NCI-H774 (cell line): ENCODE data around the gene CPA3.
A peak's percentile ranks its signal among the peaks of the same experiment; 100 is the strongest.

Source experiments
- DNase-seq: peaks from one replicate; lab custom pipeline; 2025; lab: John Stamatoyannopoulos, UW

CPA3 gene

DNA sequence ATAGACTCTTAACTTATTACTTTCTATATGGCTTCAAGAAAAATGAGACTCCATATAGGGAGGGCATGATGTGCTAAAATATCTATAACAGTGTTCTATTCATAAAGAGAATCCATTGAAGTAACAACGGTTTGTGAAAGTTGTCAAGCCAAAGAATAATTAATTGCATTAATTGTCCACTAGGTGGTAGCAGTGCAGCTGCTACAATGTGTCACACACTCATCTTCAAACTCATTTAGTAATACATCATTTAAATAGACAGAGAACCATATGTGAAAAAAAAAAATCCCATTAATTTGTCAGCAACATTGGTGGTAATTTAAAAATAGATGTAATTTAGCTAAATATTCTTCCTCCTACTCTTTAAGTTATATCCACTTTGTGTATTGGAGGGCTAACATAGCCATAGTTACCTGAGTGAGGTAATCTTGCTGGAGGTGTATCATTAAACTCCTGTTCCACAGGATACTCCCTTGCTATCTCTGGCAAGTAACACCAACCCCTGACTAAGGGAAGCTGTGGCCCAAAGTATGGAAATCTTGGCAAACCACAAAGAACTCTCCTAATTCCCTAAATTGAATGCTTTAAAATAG is 3.7 kb upstream of the CPA3 start:
- DNase-seq: peak; percentile 52

DNA sequence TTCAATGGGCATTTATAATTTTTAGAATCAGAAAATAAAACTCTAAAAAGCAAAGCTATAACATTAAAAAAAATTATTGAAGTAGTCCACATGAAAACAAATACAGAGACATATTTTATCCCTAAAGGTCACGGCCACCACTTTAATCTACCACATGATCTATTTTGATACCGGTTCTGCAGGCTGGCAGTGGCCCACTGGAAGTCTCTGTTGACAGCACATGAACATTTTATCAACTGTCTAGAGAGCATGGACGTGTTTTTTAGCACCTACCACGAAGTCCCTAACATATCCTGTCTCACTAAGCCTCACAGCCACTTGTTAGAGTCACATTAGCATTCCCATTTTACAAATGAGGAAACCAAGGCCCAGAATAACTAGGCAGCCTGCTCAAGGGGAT is 1.8 kb upstream of the CPA3 start:
- no peak for DNase-seq

DNA sequence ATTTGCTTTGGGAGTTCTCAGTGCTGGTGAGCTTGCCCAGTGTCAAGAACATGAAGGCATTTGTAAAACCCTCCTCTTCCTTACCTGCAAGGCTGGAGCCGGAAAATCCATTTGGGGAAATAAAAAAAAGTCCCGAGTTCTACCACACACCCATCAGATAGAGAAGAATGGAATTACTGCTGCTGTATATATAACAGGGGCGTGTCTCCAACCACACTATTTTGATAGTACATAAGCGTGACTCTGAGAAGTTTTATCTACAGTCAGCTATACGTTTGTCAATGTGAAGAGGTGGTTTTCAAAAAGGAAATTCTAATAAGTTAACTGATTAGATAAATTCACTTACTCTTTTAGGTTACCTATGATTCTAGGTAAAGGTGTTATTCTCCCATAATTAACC is 1.3 kb upstream of the CPA3 start:
- no peak for DNase-seq

DNA sequence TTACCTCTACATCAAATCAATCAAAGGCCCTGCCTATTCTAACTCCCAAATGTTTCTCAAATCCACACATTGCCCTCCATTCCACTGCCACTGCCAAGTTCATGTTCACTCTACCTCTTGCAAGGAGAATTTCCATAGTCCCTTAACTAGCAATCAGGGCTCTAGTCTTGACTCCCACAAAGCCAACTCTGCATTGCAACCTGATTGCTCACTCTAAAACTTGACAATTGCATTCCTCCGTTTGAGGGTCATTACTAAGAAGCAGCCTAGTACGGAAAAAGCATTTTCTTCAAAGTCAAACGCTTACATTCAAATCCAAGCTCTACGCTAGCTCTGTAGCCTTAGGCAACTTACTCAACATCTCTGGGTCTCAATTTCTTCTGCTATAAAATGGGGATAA is 1.2 kb downstream of the CPA3 start:
- DNase-seq: no peak

DNA sequence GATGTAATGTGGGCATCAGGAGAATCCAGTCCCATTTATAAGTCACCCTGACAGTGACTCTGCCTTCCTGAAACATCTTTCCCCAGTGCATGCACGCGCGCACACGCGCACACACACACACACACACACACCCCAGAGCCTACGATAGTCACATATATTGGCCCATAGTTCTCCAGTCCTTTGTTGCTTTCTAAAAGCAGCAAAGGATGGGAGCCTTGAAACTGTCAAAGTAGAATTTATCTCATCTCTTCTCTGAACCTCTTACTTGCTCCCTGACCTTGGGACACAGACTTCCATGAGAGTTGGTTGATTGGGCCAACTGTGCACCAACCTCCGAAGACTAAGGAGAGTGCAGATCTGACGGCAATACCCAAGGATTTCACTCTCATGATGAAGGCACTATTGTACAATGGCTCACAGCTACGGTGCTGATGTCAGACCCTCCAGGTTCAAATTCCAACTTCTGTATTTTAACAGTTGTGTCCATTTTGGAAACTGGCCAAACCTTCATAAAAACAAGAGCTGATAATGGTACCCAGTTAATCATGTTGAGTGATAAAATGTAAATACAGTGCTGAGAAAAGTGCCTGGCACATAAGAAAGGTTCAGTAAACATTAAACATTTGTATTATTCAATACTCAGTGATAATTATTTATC is 8.3 kb downstream of the CPA3 start:
- DNase-seq: peak; percentile 93

DNA sequence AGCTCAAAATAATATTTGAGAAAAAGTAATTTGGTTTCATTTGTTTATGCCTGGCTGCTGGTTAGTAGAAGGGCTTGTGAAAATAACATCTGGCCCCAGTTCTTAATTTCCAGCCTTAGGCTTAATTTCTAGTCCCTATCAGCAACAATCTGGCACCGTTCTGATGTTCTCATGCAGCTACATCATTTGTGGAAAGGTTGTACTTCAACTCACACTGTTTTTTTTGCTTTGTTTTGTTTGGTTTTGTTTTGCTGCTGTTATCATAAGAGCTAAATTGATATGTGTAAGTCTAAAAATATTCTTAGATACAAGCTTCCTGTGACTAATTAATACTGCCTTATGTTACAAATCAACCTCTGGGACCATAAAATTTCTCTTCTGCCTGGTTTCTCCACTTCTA is 8.9 kb downstream of the CPA3 start:
- DNase-seq: peak; percentile 77

DNA sequence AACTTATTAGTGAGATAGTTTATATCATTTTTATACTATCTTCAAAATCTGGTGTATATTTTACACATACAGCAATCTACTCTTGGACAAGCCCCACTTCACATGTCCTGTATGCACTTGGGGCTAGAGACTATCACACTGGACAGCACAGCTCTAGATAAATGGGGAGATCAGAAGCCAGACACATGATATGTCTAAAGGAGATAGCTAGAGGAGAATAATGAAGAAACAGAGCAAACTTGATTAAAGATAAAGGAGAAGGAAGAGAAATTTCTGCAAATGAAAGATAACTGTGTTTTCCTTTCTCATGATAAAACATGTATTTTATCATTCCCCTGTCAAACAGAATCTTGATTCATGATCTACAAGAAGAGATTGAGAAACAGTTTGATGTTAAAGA is 13.0 kb downstream of the CPA3 start:
- DNase-seq: no peak

DNA sequence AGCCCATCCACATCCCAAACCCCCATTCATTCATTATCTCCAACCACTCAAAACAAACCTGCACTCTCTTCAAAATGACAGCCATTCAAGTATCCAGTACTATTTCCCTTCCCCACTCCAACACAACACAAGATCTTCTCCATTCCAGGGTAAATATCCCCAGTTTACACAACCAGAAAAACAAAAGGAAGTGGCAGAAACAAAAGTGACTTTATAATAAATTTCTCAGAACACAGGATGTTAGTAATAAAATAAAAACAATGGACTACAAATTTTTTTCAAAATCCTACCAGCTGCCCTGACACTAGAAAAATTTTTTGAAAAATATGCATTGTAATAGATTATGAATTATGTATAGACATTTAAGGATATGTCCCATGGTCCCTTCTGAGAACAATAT is 14.2 kb downstream of the CPA3 start:
- no peak for DNase-seq

DNA sequence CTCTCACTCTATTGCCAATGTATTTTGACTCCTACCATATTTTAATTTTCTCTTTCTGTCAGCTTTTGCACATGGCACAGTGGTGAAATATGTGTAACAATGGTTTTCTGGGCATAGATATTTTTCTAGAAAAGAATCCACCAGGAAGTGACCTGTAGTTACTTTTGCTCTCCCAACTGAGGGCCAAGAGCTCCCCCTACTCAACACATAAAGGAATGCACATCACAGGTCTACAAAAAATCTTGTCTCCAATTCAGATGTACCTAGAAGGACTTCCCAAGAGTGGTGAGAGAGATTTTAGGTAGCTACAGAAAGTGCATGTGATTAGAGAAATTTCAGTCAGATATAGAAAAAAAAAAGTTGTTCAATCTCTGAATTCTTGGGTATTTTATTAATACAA is 15.6 kb downstream of the CPA3 start:
- no peak for DNase-seq

DNA sequence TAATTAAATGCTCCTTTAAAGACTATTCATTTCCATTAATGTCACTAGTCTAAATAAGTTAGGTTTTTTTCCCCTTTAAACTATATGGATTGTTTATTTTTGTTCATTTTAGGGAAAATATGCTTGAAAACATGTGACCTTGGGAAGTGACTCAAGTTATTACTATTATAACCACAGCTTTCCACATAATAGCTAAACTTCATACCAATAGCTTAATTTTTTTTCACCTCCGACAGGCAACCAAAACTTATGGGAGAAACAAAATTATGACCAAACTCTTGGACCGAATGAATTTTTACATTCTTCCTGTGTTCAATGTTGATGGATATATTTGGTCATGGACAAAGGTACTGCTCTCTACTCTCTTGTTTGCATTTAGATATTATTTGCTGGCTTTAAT is 16.2 kb downstream of the CPA3 start:
- no peak for DNase-seq

DNA sequence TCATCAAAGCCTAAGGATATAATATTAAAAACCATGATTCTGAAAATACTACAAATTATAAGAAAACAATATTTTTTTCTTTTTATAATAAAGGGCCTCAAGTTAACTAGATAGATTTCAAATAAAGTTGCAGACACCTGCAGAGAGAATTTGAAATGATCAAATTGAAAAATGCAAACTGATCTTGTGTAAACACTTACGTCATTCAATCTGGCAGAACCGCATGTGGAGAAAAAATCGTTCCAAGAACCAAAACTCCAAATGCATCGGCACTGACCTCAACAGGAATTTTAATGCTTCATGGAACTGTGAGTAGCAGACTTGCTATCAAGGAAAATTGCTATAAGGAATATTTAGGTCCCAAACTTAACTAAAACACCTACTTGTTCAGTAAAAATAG is 17.2 kb downstream of the CPA3 start:
- peak; percentile 20 for DNase-seq

DNA sequence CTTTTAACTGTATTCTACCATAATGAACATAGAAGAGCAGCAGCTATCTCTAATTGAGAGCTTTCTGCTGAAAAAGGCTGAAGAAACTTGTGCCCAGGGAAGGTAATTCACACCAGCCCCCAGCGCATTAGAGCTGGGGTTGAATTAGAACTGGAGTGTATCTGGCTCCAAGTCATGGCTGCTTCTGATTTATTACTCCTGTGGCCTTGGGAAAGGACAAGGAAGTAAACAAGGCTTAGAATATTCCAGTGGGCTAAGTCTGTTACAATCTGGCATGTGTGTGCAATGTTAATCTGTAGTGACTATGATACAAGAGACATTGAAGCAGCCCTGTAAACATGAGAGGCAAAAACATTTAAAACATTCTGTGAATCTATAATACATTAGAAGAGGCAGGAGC is 18.1 kb downstream of the CPA3 start:
- no peak for DNase-seq

DNA sequence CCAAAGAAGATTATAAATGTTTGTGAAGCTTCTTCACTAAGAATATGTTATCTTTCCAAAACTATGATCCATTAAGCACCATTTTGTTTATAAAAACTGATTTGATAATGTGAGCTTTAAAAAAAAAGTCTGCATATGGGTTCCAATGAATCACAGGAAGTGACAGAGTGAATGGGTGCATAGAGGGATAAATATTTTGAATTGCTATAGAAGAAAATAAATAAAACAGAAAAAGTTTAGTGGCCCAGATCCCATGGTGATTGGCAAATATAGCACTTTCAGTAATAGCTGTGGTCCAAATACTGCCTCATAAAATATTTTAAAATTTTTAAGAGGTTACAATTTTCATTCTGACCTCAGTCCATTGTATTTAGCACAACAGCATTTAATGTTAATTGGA is 19.2 kb downstream of the CPA3 start:
- DNase-seq: no peak

DNA sequence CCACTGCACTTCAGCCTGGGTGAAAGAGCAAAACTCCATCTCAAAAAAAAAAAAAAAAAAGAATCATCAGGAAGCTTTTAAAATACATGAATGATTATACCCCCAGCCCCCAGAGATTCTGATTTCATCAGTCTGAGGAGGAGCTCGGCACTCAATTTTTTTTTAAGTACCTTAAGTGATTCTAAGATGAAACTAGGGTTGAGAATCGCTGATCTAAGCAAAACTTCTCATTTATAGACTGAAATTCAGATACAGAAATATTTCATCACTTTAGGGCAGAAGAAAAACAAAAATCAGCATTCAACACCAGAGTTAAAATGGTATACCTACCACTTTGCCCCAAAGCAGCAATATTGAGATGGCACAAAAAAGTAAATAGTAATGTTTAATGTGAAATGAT is 24.7 kb downstream of the CPA3 start:
- DNase-seq: no peak

DNA sequence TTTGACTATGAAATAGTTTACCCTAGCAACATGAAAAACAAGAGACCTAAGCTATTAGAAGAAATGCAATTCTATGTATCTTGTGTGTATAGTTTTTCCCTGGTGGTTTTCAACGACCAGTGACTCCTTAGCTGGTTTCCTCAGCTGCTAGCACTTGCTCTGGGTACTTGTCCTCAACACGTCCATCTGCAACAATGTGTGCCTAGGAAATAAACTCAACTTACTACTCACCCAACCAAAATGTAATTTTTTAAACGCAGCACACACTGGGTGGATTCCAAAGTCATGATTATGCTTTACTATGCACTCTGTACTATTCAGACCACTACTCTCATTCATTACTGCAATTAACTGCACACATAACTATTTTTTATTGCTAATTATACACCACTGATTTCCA is 31.0 kb downstream of the CPA3 start:
- DNase-seq: no peak

DNA sequence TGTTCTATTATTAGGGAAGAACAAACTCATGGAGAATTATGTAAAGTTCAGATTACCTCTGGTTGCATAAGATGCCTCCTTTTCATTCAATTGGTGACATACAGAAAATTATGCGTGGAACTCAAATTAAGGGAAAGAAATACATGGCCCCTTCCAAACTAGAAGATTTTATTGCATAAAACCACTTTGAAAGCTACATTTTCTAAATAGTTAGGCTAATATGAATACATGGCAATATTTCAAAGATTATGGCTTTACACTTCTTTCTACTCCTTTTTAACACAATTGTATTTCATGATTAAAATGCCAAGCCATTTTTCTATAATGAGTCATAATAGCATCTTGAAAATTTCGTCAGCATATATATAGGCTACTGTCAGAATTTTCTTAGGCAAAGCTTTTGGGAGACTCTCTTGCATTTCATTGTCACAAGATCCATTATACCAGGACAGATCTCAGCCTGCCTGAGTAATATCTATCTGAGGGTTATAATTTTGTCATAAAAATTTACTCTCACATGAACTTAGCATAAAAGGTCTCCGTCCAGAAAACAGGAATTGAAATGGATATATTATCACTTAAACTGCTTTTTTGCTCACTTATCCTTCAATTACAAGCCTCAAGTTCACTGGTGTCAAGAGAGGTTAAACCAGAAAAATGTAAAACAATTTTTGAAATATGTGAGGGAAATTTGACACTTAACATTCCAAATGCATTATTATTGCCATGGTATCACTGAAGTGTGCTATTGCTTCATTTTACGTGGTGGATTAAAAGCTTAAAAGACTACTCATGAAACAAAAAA is 37.1 kb downstream of the CPA3 start:
- DNase-seq: no peak

DNA sequence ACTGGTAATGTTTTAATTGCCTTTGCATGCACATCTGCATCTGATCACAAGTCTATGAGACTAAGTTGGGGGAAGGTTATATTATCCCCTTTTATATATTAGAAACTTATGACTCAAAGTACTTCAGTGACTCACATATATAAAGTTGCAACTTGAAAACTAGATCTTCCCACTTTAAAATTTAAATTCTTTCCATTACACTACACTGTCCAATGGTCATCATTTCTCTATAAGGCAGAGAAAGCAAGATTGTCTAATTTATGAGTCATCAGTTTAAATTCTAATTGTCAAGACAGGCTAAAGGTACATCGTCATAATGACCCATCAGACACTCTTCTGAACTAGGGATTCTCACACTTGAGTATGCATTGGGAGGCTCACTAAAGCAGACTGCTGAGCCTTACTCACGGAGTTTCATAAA is 37.9 kb downstream of the CPA3 start:
- DNase-seq: no peak

DNA sequence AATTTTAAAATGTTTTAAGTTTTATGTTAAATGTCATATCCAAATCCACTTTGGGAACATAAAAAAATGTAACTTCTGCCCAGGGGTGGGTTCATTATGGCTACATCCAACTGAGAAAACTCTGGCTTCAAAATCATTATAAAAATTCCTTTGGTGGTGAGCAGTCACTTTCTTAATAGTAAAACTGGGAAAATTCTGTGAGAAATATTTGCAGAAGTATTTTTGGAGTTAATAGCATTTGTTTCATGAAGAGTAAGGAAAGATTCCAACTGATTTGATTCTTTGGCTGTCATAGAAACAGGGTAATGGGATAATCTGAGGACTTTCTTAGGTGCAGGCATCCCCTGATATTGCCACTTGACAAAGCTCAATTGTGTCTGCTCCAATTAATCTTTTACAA is 38.8 kb downstream of the CPA3 start:
- DNase-seq: no peak

DNA sequence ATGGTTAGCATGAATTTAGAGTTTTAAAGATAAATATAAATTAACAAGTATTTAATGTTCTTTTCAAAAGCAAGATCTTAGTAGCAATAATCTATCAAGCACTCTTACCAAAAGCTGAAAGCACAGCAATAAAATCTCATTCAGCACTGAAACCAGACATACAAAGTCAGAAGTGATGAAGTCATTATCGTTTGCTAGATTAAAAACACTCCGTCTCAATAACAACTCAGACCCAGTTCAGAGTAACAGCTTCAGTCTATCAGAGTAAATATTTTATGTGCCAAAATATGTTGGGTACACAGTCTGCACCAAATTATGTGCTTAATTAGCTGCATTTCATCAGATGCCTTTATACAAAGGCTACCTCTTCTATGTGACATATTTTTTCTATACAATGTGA is 41.6 kb downstream of the CPA3 start:
- no peak for DNase-seq

DNA sequence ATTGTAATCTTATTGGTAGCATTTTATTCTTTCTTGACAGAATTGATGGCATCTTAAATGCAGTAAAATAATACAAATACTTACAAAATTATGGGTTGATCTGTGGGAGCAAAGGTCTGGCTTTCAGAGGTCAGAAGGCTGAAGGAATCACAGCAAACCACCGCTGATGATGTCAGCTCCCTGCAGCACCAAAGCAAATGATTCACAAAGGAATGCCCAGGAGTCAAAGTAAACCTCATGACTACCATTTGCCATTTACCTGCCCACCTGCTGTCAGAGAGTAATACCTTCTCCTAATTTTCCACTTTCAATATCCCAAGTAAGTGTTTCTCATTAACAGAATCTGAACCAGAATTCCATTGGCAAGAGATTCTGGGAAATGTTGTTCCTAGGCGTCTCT is 46.1 kb downstream of the CPA3 start:
- no peak for DNase-seq

DNA sequence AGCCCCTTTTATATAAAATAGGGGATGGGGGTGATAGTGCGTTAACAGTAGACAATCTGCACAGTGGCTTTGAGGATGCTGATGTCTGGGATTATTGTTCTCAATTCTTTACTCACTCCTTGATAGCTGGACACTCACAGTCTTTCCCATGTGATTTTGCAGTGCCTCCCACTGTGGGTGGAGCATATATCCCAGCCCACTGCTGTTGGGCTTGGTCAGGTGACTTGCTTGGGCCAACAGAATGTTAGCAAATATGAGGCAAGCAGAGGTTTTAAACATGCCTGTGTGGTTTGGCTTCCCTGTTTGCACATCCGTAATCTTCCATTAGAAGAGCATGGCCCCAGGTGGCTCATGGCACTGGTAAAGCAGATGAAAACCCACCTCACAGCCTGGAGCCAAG is 46.5 kb downstream of the CPA3 start:
- DNase-seq: no peak

DNA sequence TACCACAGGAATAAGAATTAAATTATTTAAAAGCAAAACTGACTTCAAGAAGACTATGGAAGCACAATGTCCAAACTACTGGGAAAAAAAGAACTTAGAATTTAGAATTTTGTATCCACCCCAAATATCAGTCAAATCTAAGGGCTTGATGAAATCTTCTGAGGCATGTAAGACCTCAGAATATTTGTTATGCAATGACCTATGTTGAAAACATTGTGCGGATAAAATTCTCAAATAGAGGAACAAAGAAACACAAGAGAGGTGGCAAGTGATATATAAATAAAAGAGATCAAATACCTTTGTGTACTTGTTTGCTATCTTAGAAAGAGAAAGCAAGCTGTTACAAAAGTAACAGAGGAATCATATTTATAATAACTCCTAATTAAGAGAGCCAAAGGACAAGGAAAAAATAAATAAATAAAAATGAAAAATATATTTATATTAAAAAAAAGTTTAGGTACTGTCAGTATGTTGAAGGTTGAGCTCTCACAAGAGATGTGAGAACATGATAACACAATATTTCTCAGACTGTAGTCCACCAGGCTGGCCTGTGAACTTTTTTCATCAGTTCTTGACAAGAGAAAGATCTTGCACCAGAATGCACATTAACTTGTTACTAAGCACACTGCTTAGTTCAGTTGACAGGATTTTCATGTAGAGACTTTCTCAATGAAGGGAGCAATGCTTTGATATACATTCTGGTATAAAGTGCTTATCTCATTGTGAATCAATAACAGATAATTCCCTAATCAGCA is 50.0 kb downstream of the CPA3 start:
- no peak for DNase-seq

DNA sequence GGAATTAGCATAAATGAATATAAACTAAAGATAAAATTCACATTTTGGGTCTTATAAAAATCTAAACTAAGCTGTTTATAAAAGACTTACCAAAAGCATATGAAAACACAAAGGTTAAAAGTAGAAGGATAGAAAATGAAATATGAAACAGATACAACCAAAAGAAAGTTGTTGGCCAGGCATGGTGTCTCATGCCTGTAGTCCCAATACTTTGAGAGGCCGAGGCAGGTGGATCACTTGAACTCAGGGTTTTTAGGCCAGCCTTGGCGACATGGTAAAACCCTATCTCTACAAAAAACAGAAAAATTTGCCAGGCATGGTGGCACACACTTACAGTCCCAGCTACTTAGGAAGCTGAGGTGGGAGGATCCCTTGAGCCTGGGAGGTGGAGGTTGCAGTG is 51.0 kb downstream of the CPA3 start:
- no peak for DNase-seq
